GM21390 (cell line): Measurements from ENCODE around the gene PRR14.

Source experiments
- ATAC-seq: cut with Tn5 transposase; IDR thresholded peaks from one replicate; pipeline ENCODE4 v1.9.1; 2021; ENCODE audit not compliant: unreplicated experiment

The PRR14 gene

DNA sequence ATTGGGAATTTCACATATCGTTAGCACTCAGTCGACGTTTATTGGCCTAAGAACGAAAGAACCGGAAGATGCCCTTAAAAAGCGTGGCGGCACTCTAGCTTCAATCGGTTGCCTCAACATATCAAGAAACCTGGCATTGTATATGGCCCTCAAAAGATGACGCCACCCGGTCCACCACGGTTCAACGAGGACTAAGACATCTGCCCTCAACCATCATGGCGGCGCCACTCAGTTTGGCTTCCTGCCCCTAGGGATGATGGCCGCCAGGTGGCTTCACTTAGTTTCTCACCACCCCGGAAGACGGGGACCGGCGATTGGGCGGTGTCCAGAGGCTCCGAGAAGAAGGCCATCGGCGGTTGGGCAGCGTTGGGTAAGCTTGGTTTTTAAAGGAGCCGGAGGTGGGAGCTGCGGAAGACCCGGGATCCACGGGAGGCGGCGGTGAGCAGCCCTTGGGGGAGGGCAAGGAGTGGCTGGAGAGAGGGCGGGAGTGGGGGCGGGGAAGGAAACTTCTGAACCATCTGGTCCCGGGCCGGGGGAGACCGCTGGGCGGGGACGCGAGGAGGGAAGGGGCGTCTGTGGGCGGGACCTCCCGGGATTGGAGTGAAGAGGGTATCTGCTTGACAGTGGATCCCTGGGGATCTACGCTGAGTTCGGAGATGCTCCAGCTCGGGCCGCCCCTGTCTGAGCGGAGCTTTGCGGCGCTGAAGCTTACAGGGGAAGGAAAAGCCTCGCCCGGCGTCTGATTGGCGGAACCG is at the start of gene PRR14:
Gene PRR14 (plus strand): TSS at position 592 of the 755 bp plus-strand sequence. CDS start 686 bp downstream, outside the sequence.
- peak; percentile 75 for ATAC-seq

DNA sequence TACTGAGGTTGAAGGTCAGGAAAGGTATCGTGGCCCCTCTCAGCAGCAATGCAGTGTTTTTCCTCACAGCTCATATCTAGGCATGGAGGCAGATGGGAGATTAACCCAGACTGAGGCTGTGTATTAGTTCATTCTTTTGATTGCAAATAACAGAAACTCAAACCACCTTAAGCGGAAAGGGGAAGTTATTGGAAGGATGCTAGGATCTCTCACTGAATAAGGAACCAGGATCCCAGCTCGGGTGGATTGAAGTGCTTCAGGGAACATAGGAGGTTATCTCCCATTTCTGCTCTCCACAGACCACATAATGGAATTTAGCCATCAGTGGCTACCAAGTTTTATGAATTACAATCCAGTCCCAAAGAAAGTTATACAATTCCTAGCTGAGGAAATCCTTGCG is 48.8 kb upstream of the PRR14 start:
- no peak for ATAC-seq

DNA sequence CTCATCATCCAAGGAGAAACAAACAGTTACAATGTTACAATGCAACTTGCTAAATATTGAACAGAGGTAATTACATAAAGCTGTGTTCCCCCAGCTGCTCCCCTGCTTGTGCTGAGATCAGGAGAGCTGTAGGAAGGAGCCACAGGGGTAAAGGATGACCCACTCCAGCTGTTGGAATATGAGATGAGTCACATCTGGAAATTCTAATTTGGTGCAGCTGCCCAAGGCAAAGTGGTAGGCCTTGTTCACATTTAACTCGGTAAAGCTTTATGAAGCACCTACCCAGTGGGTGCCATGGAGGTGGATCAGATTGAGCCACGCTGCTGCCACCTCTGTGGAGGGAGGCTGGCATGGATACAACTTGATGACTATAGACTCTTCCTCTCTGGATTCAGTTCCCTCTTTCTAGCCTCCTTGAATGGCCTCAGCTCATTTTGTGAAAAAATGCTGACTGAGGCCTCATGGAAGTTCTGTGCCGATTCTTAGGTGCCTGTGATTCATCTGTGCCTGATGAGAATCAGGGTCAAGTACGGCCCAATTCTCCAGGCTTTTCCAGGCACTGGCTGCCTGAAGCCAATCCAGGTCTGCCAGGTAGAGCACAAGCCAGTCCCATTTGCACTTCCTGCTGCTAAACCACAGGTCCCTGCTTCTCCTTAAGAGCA is 48.0 kb upstream of the PRR14 start:
- no peak for ATAC-seq

DNA sequence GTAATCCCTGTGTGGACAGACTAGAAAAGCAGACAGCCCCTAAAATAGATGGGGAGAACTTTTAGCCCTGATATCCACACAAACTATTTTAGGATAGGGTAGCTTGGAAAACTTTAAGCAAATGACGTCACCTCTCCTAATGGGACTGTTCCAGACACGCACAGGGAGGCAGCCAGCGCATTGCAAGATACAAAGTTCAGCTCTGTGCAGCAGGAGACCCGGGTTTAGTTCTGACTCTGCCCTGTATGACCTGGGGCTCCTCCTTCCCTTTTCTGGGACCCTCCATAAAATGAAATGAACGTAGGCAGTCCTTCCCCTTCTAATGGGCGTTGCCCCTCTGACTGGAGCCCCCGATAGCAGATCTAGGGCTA is 46.8 kb upstream of the PRR14 start:
- ATAC-seq = no peak

DNA sequence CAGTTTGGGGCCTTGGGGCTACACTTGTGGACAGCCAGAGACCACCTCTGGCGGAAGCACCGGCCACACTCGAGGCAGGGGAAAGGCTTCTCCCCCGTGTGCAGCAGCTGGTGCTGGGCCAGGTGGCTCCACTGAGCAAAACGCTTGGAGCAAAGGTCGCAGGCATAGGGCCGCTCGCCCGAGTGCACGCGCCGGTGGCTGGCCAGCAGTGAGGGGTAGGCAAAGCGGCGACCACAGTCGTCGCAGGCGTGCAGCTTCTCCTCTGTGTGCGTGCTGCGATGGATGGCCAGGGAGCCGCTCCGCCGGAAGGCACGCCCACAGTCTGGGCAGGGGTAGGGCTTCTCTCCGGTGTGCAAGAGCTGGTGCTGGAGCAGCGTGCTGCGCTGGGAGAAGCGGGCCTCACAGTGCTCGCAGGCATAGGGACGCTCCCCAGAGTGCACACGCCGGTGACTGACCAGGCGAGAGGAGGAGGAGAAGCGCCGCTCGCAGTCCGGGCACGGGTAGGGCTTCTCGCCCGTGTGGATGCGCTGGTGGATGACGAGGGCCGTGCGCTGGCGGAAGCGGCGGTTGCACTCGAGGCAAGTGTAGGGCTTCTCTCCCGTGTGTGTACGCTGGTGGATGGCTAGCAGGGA is 46.3 kb upstream of the PRR14 start:
- no peak for ATAC-seq

DNA sequence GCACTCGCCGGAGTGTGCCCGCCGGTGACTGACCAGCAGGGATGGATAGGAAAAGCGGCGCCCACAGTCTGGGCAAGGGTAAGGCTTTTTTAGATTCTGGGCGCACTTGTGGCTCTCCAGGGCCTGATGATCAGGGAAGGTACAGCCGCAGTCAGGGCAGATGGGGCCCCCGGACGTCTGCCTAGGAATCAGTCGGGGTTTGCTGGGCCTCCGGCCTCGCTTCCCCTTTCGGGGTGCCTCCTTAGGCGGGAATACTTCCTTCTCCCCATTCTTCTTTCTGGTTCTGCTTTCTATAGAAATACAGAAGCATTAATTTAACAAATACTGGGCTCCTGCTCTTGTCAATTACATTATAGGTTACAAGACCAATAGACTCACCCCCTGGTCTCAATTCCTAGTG is 45.6 kb upstream of the PRR14 start:
- ATAC-seq = no peak

- no peak for ATAC-seq
These were observed 44.8 kb upstream of the PRR14 start for GRCh38 chr16:30606004-30606403.

- peak; percentile 20 for ATAC-seq
These were observed 41.5 kb upstream of the PRR14 start for GRCh38 chr16:30609002-30609925.

DNA sequence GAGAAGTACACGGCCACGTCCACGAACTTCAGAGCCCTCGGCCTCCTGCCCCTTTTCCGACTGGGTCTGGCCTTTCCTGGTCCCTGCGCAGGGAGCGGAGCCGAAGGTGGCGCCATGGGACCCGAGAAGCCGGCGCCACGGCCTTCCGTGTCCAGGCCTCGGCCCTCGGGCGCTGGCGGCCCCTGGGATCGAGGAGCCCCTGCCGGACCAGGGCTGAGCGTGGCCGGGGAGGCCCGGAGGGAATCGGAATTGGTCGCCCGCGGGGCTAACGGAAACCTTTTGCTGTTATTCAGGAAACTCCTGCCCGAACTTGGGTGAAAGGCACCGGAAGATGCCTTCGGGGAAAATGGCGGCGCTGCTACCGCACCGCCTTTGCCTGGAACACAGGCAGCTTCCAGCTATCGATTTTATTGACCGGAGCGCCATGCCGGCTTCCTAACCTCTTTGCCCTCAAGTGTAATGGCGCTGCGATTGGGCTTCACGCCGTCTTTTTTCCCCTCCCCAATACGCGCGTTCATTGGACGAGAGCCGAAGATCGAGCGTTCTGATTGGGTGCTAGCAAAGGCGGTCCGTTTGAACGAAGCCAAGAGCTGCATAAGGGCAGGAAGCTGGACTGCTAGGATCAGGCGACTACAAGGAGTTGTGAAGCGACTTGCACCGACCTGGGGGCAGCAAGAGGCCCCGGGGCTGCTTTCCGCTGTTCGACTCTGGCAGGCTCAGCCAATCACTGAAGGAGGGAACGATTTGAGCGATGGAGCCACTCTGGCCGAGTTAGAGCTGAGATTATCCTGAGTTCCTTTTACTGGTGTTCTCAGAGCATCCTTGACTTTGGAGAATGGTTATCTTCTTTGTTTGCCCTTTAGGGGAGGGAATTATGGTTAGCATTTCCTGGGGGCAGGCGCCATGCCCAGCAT is 40.6 kb upstream of the PRR14 start, which contains the start of gene ZNF689:
Gene ZNF689 (minus strand): TSS at position 464 of the 914 bp plus-strand sequence. CDS start 348 bp downstream, at position 116.
- peak; percentile 89 for ATAC-seq

DNA sequence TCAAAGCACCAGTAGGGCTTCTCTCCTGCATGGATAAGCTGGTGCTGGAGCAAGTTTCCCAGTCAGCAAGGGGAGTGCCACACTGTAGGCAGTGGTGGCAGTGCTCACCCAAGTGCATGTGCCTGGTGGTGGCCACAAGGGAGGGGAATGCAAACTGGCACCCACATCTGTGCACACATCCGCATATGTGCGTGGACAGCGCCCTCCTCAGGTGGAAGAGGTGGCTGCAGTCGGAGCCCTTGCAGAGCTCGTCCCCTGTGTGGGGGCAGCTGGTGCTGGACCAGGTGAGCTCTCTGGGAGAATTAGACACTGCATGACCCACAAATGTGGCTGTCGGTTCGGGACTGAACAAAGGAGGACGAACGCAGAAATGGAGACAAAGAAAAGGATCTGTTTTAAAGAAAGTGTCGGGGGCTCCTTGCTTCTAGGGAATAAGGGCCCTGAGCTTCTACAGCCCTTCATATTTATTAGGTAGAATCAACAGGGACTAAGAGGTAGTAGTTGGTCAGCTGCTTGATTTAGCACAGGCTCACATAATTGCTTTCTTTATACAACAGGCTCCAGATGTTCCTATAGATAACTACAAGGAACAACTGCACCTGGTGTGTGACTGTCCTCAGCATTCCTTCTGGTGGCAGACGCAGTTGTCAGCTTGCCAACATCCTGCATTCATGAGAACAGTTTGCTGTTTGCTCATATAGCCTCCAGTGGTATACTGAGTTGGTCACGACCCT is 35.2 kb upstream of the PRR14 start:
- no peak for ATAC-seq

GRCh38 chr16:30619202-30619601 is 31.6 kb upstream of the PRR14 start:
- ATAC-seq = no peak

- ATAC-seq = no peak
These were observed 31.1 kb upstream of the PRR14 start for GRCh38 chr16:30619638-30620037.

DNA sequence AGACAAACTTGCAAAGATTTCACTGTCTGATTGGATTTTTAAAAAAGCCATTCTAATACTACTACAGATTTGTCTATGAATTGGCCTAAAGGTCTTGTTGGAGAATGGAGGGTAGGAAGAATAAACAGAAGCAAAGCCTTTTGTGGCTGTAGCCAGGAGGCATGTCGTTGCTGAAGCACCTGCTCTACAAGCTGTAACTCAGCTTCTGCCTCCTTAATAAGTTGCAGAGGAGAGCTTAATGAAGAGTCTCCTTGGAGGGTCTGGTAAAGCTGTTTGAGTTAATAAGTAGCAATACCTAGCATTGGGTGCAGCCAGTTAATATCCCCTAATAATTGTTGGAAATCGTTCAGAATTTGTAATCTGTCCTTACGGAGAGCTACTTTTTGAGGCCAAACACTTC is 30.6 kb upstream of the PRR14 start:
- ATAC-seq = no peak

DNA sequence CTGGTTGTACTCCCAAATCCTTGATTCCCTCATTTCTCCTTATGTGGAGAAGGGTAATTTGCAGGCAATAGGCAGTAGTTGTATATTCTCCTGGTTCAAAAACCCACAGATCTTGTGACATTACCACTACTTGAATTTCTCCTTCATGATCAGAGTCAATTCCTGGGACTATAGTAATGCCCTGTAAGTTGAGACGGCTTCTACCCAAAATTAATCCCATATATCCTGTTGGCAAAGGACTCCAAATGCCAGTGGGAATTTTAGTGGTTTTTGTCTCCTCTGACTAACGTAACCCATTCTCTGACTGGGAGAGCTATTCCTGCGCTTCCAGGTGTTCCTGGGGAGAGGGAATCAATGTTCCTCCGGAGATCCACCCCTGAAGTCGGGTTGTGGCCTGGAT is 29.0 kb upstream of the PRR14 start:
- no peak for ATAC-seq

DNA sequence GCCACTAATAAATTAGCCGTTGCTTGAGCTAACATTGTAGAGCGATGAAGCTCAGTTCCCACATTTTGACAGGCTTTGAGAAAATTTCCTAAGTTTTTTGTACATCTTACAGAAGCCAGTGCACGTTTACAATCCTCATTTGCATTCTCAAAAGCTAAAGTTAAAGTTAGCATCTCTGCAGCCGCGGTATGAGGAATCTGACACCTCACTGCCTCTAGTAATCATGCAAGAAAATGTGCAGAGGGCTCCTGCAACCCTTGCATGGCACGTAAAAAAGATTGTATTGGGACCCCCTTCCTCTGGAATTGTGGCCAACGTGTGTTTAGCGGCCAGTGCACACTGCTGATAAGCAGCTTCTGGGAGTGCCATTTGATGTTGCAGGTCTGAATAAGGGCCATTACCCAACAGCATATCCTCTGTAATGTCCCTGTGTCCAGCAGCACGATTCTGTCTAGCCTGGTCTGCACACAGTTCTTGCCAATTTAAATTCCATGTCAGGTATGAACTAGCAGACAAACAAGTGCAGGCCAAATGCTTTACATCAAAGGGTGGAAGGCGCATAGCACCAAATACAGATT is 28.2 kb upstream of the PRR14 start:
- ATAC-seq = no peak

DNA sequence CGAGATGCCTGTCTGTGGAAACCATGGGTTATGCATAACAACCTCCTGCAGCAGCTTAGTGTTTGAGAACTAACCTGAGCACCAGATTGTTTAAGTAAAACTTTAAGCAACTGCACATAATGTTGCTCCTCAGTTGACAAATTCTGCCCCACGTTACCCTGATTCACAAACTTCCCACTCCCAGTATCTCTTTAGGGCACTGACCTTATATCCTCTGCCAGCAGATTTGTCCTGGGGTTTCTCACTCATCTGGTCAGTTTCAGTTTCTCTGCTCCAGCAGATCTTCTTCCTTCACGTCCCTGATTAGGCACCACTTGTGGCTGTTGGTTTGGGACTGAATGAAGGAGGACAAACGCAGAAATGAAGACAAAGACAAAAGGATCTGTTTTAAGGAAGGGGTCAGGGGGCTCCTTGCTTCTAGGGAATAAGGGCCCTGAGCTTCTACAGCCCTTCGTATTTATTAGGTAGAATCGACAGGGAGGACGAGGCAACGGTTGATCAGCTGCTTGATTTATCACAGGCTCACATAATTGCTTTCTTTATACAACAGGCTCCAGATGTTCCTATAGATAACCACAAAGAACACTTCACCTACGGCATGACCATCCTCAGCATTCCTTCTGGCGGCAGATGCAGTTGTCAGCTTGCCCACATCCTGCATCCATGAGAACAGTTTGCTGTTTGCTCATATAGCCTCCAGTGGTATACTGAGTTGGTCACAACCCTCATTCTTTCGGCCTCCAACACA is 27.1 kb upstream of the PRR14 start:
- ATAC-seq = no peak

GRCh38 chr16:30626236-30626635 is 24.5 kb upstream of the PRR14 start:
- ATAC-seq = no peak
